OCI-LY1 (cell line): ENCODE results near the gene CALR3.

ENCODE experiments used
- H2AFZ ChIP-seq: fragments of 200-600 bp; sonication (generic), shearing (Covaris generic); 2 replicates; pipeline ENCODE4 v1.6.0; 2014; ENCODE audit warnings: antibody characterized with exemption, mild to moderate bottlenecking, low read length
- H3F3A ChIP-seq: fragments of 200-600 bp; sonication (generic), shearing (Covaris generic); 2 replicates; pipeline ENCODE4 v1.6.0; 2014; ENCODE audit warnings: mild to moderate bottlenecking, antibody characterized with exemption, low read length, moderate library complexity; ENCODE audit not compliant: insufficient read depth
- H3K27ac ChIP-seq: fragments of 200-600 bp; sonication (generic); 2 replicates; pipeline ENCODE4 v1.5.1; 2014; ENCODE audit warnings: low read length, mixed run types, mild to moderate bottlenecking, low read depth; ENCODE audit not compliant: poor library complexity, severe bottlenecking
- H3K27me3 ChIP-seq: fragments of 200-600 bp; sonication (generic); 2 replicates; pipeline ENCODE4 v1.6.0; 2014; ENCODE audit warnings: antibody characterized with exemption, mild to moderate bottlenecking, low read length, moderate library complexity; ENCODE audit not compliant: insufficient read depth
- H3K36me3 ChIP-seq: fragments of 200-600 bp; sonication (generic); 2 replicates; pipeline ENCODE4 v1.6.1; 2014; ENCODE audit warnings: mild to moderate bottlenecking, antibody characterized with exemption, low read length, moderate library complexity, mixed read lengths; ENCODE audit not compliant: insufficient read depth
- H3K4me1 ChIP-seq: fragments of 200-600 bp; sonication (generic); 2 replicates; pipeline ENCODE4 v1.5.1; 2014; ENCODE audit warnings: mild to moderate bottlenecking, low read length, moderate library complexity; ENCODE audit not compliant: insufficient read depth, severe bottlenecking
- H3K4me2 ChIP-seq: fragments of 200-600 bp; sonication (generic), shearing (Covaris generic); 2 replicates; pipeline ENCODE4 v1.6.1; 2014; ENCODE audit warnings: low read length
- H3K4me3 ChIP-seq: fragments of 200-600 bp; sonication (generic); 2 replicates; pipeline ENCODE4 v1.5.1; 2014; ENCODE audit warnings: low read length, low read depth, mild to moderate bottlenecking, mixed read lengths; ENCODE audit not compliant: poor library complexity, severe bottlenecking
- H3K79me2 ChIP-seq: fragments of 200-600 bp; shearing (Covaris generic); 2 replicates; pipeline ENCODE4 v1.6.1; 2016; ENCODE audit warnings: mixed run types, low read length, mixed read lengths; ENCODE audit not compliant: insufficient read depth
- H3K9ac ChIP-seq: fragments of 200-600 bp; sonication (generic), shearing (Covaris generic); 2 replicates; pipeline ENCODE4 v1.6.1; 2014; ENCODE audit warnings: mild to moderate bottlenecking, low read length, mixed read lengths
- H3K9me2 ChIP-seq: fragments of 200-600 bp; sonication (generic), shearing (Covaris generic); 2 replicates; pipeline ENCODE4 v1.6.1; 2014; ENCODE audit warnings: low read depth, mild to moderate bottlenecking, low read length, mixed read lengths
- H3K9me3 ChIP-seq: fragments of 200-600 bp; shearing (Covaris generic); 2 replicates; pipeline ENCODE4 v1.6.1; 2014; ENCODE audit warnings: low read length, mixed read lengths
- H4K20me1 ChIP-seq: fragments of 200-600 bp; sonication (generic), shearing (Covaris generic); 2 replicates; pipeline ENCODE4 v1.6.0; 2016; ENCODE audit warnings: mild to moderate bottlenecking, low read length; ENCODE audit not compliant: insufficient read depth
- CTCF ChIP-seq: fragments of 200-600 bp; sonication (generic), shearing (Covaris generic); IDR thresholded peaks from 2 replicates; pipeline ENCODE4 v1.5.1; 2017; ENCODE audit warnings: mild to moderate bottlenecking, antibody characterized with exemption, low read length, moderate library complexity, mixed read lengths
- EZH2 ChIP-seq: fragments of 200-600 bp; sonication (generic), shearing (Covaris generic); IDR thresholded peaks from 2 replicates; pipeline ENCODE4 v1.8.0; 2017; ENCODE audit warnings: borderline replicate concordance, mixed run types, mild to moderate bottlenecking, antibody characterized with exemption, low read length, moderate library complexity, mixed read lengths

The CALR3 gene

GRCh38 chr19:16540948-16541347, 45.0 kb upstream of the CALR3 start:
- Histone ChIP-seq H3K27ac (no peak overlapping the region), H3K4me1 (peaks cover 37% of the 10 kb centered on the region), H3K9ac (peak overlapping the region; percentile 98), H3K36me3 (peaks cover 50% of the 10 kb centered on the region), H3K4me2 (peak overlapping the region; percentile 99), H4K20me1 (no peaks in the 10 kb centered on the region), H3K79me2 (peaks cover 68% of the 10 kb centered on the region), H3K4me3 (peak overlapping the region; percentile 98), H2AFZ (no peak overlapping the region), H3F3A (0 out of 2 replicates have a peak, but pooled peaks cover 6% of the 10 kb centered on the region), H3K9me3 (no peaks in the 10 kb centered on the region), H3K27me3 (no peaks in the 10 kb centered on the region), H3K9me2 (no peaks in the 10 kb centered on the region)
- no peak for TF ChIP-seq EZH2
- TF ChIP-seq CTCF, result no peak

GRCh38 chr19:16537111-16537510, 41.1 kb upstream of the CALR3 start:
- H3K4me1 ChIP-seq, result peaks cover 13% of the 10 kb centered on the region
- no peaks in the 10 kb centered on the region for H3F3A ChIP-seq
- peaks cover 55% of the 10 kb centered on the region for H3K79me2 ChIP-seq
- H3K9ac ChIP-seq, result no peak overlapping the region
- TF ChIP-seq EZH2 (no peak), CTCF (no peak)
- no peaks in the 10 kb centered on the region for H3K27me3 ChIP-seq
- no peaks in the 10 kb centered on the region for H3K9me3 ChIP-seq
- no peak overlapping the region for H3K4me3 ChIP-seq
- H3K27ac ChIP-seq, result no peak overlapping the region
- H3K4me2 ChIP-seq, result no peak overlapping the region
- H3K36me3 ChIP-seq, result peaks cover 88% of the 10 kb centered on the region
- no peaks in the 10 kb centered on the region for H4K20me1 ChIP-seq
- H2AFZ ChIP-seq, result no peak overlapping the region
- no peaks in the 10 kb centered on the region for H3K9me2 ChIP-seq

GRCh38 chr19:16536130-16536529, 40.2 kb upstream of the CALR3 start:
- Histone ChIP-seq H3K9me2 (no peaks in the 10 kb centered on the region), H4K20me1 (no peaks in the 10 kb centered on the region), H3K79me2 (peaks cover 45% of the 10 kb centered on the region)

More at GRCh38 chr19:16536130-16536529, 40.2 kb upstream of the CALR3 start:
- no peak overlapping the region for H3K4me3 ChIP-seq
- no peak overlapping the region for H2AFZ ChIP-seq
- no peak overlapping the region for H3K27ac ChIP-seq
- H3K9me3 ChIP-seq, result no peaks in the 10 kb centered on the region
- no peaks in the 10 kb centered on the region for H3F3A ChIP-seq
- H3K9ac ChIP-seq, result no peak overlapping the region
- peaks cover 97% of the 10 kb centered on the region for H3K36me3 ChIP-seq
- peaks cover 9% of the 10 kb centered on the region for H3K4me1 ChIP-seq
- no peak overlapping the region for H3K4me2 ChIP-seq
- TF ChIP-seq EZH2 (no peak), CTCF (no peak)
- no peaks in the 10 kb centered on the region for H3K27me3 ChIP-seq
